Endothelial cell of umbilical vein (primary cell): Measurements from ENCODE around the gene CDK9.

Experiments
- CTCF ChIP-seq, 2 donors: IDR thresholded peaks; 1 replicate in 1 of 2; 2 replicates in 1 of 2; pipeline ENCODE4 v1.5.1; 2011; ENCODE audit warnings: low read length in 2 of 2, mild to moderate bottlenecking in 2 of 2, moderate library complexity in 2 of 2, control low read depth in 1 of 2, inconsistent platforms in 1 of 2, low read depth in 1 of 2; ENCODE audit not compliant: insufficient read depth in 1 of 2; ENCODE audit errors: extremely low read depth in 1 of 2
- EZH2 ChIP-seq: IDR thresholded peaks from 2 replicates; pipeline ENCODE4 v1.6.1; 2012; ENCODE audit warnings: borderline replicate concordance, low read depth, mild to moderate bottlenecking, moderate library complexity, low read length, inconsistent platforms; ENCODE audit not compliant: severe bottlenecking
- POLR2A ChIP-seq: IDR thresholded peaks from 2 replicates; pipeline ENCODE4 v1.6.1; 2012; ENCODE audit warnings: low read depth, mild to moderate bottlenecking, control low read depth, low read length
- POLR2AphosphoS5 ChIP-seq: IDR thresholded peaks from 2 replicates; pipeline ENCODE4 v1.6.1; 2012; ENCODE audit warnings: low read depth, mild to moderate bottlenecking, control low read depth, low read length, moderate library complexity; ENCODE audit not compliant: insufficient read depth

- TF ChIP-seq POLR2AphosphoS5 (no peak), POLR2A (no peak), EZH2 (no peak), CTCF (IDR thresholded peaks at IDR 0.05; ENCODE audit: extremely low read depth in 1 of 2, insufficient read depth in 1 of 2, low read depth in 1 of 2, low read length in 2 of 2) (no peak)
These were observed 16.7 kb upstream of the CDK9 start for GRCh38 chr9:127769101-127769500.
